Cardiac fibroblast (primary cell): ENCODE results near the gene ALB.
A peak's percentile ranks its signal among the peaks of the same experiment; 100 is the strongest.

Experiments used
- DNase-seq, 2 donors: peaks; one replicate each; pipeline versions ENCODE4 v3.0.0 to v3.0.0-alpha.2; 2010; ENCODE audit warnings: low read depth in 2 of 2
- H3K4me3 ChIP-seq, 2 donors: replicated peaks in 1 of 2; 1 replicate in 1 of 2; 2 replicates in 1 of 2; pipeline ENCODE4 v1.5.1; 2011; ENCODE audit warnings: low read depth in 2 of 2, low read length in 2 of 2, mild to moderate bottlenecking in 2 of 2, moderate library complexity in 1 of 2
- CTCF ChIP-seq: IDR thresholded peaks from one replicate; pipeline ENCODE4 v1.5.1; 2011; ENCODE audit warnings: low read depth, mild to moderate bottlenecking, low read length, inconsistent platforms

ALB gene

GRCh38 chr4:73413294-73413755 lies 9.2 kb downstream of the ALB start:
- no peak for TF ChIP-seq CTCF
- no peak overlapping the region for H3K4me3 ChIP-seq
- DNase-seq = no peak

- no peak for TF ChIP-seq CTCF
- H3K4me3 ChIP-seq = no peak overlapping the region
- DNase-seq = no peak
These were observed 10.8 kb downstream of the ALB start for GRCh38 chr4:73414936-73415271.

- no peak overlapping the region for H3K4me3 ChIP-seq
- TF ChIP-seq CTCF = no peak
- DNase-seq = peak in 1 of 2 donors; percentile 3
These were observed 11.7 kb downstream of the ALB start for GRCh38 chr4:73415807-73416238.

GRCh38 chr4:73416423-73417087 lies 12.5 kb downstream of the ALB start:
- no peak for DNase-seq
- no peak for TF ChIP-seq CTCF
- no peak overlapping the region for H3K4me3 ChIP-seq

GRCh38 chr4:73417342-73417741 lies 13.3 kb downstream of the ALB start:
- no peak for TF ChIP-seq CTCF
- H3K4me3 ChIP-seq = no peak overlapping the region
- DNase-seq = no peak

- TF ChIP-seq CTCF = no peak
- peak in 1 of 2 donors; percentile 24 for DNase-seq
- H3K4me3 ChIP-seq = no peak overlapping the region
These were observed 13.9 kb downstream of the ALB start for GRCh38 chr4:73417973-73418372.

GRCh38 chr4:73418677-73419076 lies 14.6 kb downstream of the ALB start:
- DNase-seq = no peak
- TF ChIP-seq CTCF = no peak
- H3K4me3 ChIP-seq = no peak overlapping the region
